T47D (cell line): ENCODE data around the gene MBOAT7.
"Not testable (repeated sequence)": the region's sequence is repeated elsewhere in the genome, so short reads cannot be mapped to it uniquely, and the experiment has no call there.

Source experiments
- DNase-seq, 2 experiments: peaks; one replicate each; pipeline versions ENCODE4 v3.0.0 to v3.0.0-alpha.2; 2011 to 2012; ENCODE audit warnings: low read depth in 1 of 2, low spot score in 1 of 2
- JUND ChIP-seq: IDR thresholded peaks from 2 replicates; pipeline ENCODE4 v1.6.1; 2012; ENCODE audit warnings: low read depth
- in situ Hi-C: cut with HindIII; loops from 2 replicates; pipeline ENCODE4 v1.10.0; 2016; ENCODE audit warnings: low sequenced_read_pairs, low pct_unique_long_range_greater_than_20kb

MBOAT7 gene

DNA sequence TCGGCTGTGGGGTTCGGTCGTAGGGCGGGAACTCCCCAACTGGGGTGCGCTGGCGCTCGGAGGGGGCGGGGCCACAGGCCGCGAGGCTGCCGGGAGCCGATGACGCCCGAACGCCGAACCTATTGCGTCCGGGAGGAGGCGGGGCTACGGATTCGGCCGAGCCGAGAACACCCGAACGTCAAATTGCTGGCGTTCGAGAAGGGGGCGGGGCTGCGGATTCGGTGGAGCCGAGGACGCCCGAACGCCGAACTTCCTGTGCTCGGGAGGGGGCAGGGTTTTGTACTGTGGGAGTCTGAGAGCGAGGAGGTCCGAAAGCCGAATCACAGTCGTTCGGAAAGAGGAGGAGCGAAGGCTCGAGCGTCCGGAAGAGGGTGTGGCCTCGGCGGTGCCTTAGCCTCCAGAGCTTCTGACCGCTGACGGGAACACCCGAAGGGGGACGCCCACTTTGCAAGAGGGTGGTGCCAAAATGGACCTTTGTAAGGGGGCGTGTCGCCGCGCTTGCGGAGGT, 1.2 kb upstream of the MBOAT7 start:
- TF ChIP-seq JUND, result no peak
- DNase-seq, result peak; percentile 55 to 99
- in situ Hi-C loops, result no loop called here

DNA sequence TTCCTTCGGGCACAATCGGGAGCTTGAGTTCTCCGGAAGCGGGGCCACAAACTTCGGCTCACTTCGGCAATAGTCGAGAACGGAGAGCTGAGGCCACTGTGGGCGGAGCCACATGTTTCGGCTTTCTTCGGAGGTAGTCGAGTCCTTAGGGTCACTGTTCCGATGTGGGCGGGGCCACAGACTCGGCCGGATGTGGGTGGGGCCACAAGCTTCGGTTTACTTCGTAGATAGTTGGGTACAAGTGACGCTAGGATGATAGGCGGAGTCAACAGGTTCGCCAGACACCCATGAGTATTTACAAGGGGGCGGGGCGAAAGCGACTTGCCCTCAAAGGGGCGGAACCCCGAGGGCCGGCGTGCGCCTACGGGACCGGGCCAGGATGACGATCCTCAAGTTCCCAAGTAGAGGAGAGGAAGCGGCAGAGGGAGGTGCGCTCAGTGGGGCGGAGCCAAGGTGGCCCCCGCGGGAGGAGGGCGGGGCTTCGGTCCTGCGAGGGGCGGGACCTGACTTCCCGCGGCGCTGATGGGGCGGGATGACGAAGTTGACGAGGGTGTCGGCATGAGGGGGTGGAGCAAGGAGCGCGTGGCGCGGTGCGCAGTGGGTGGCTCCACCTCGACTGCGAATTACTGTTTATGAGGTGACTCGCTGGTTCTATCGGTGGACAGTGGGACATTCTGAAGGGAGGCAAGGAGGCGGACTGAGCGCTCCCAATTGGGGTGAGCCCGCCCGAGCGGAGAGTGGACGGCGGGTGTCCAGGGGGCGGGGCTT, 539 bp upstream of the MBOAT7 start:
- TF ChIP-seq JUND, result no peak
- in situ Hi-C loops, result no loop called here
- DNase-seq, result peak; percentile 87 to 99

DNA sequence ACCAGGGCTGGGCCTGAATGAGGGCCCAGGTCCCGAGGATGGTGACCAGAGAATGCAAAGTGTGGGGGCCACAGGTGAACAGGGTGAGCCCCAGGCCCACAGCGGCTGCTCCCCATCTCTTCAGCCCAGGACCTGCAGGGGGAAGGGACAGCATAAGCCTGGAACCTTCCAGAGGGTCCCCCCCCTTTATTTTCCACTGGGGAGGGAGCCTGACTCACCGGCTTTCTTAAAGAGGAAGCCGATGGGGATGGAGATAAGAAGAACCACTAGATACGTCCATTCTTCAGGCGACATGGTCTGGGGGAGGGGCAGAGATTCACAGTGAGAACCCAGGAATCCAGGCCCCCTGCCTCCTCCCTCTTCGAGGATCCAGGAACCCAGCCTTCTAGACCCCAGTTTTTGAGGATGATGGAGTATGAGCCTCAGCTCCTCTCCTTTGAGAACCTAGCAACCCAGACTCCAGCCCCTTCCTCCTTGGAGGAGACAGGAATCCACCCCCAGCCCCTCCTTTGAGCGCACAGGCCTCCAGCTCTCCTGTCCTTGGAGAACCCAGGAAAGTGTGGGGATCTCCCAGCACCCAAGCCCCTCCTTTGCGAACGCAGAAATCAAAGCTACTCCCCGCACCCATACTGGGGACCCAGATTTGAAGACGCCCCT, 1.0 kb downstream of the MBOAT7 start:
- no peak for TF ChIP-seq JUND
- in situ Hi-C loops, result no loop called here
- no peak for DNase-seq

DNA sequence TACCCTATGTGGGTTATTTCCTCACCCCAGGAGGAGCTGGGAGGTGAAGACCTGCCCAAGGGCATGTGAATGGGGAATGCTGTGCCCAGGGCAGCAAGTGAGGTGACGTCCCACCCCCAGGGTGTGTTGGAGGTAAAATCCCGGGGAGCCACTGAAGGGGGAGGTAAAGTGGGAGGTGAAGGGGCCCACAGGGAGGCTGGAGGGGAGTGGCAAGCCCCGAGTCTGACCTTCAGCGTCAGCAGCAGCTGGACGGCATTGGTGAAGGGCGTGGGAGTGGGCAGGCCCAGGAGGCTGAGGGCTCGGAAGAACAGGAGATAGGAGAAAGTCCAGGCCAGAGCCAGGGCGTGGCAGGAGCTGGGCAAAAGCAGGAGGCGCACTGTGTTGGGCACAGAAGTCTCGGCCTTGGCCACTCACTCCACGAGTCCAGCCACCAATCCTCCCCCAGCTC, 2.4 kb downstream of the MBOAT7 start:
- in situ Hi-C loops, result no loop called here
- DNase-seq, result no peak
- no peak for TF ChIP-seq JUND

DNA sequence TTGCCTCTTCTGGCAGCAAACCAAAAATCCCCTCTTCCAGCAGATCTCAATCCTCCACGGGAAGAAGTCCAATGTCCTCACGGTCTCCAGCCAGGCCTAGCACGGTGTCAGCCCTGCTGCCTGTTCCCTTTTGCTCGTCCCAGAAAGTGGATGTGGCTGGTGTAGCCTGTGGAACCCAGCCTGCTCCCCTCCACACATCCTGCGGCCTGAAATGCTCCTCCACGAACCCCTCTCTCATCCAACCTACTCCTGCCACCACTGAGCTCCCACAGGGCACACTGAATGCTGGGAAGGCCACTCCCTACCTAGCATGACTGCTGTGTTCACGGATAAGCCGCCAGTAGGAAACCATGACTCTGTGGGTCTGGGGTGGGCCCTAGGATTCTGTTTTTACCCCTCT, 3.0 kb downstream of the MBOAT7 start:
- DNase-seq, result no peak
- TF ChIP-seq JUND, result no peak
- in situ Hi-C loops, result no loop called here

DNA sequence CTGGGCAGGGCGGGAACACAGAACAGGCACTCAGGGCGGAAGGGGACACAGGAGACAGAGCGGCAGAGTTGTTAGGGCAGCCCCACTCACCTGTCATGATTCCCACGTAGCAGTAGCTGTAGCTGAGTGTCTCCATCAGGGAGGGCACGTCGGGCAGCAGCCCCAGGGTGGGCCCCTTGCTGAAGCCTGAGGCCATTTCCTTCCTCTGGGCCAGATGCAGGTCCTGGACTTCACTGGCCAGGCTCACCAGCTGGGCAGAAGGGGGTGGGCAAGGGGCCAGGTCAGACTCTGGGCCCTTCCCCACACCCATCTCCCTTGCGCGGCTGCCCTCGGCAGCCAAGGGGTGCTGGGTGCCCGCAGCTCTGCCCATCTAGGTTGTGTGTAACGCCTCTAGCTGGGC, 5.9 kb downstream of the MBOAT7 start:
- TF ChIP-seq JUND, result no peak
- in situ Hi-C loops, result no loop called here
- no peak for DNase-seq

DNA sequence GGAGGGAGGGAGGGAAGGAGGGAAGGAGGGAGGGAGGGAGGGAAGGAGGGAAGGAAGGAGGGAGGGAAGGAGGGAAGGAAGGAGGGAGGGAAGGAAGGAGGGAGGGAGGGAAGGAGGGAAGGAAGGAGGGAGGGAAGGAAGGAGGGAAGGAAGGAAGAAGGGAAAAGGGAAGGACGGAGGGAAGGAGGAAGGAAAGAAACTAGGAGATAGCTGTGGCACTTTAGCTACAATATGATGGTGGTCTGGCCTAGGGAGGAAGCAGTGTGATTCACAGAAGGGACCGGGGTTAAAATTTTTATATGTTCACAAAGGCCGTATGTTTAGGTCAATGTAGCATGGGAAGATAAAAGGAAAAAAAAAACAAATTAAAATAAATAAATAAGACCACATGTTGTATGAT, 7.5 kb downstream of the MBOAT7 start:
- DNase-seq, in situ Hi-C loops: not testable (repeated sequence)

DNA sequence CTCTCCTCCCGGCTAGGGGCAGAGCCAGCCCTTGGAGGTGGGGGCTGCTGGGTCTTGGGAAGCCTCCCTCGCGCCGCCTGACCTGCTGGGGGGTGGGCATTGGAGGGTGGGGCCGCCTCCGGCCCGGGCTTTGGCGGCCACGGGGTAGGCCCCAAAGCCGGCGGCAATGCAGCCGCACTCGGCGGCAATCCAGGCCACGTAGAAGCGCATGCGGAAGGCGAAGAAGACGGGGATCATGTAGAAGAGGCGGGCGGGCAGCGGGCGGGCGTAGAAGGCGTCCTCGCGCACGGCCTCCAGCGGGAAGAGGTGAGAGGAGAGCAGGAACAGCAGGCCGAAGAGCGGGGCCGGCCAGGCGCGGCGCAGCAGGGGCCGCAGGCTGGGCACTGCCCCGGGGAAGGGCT, 8.7 kb downstream of the MBOAT7 start:
- no peak for DNase-seq
- TF ChIP-seq JUND, result no peak
- in situ Hi-C loops, result no loop called here

DNA sequence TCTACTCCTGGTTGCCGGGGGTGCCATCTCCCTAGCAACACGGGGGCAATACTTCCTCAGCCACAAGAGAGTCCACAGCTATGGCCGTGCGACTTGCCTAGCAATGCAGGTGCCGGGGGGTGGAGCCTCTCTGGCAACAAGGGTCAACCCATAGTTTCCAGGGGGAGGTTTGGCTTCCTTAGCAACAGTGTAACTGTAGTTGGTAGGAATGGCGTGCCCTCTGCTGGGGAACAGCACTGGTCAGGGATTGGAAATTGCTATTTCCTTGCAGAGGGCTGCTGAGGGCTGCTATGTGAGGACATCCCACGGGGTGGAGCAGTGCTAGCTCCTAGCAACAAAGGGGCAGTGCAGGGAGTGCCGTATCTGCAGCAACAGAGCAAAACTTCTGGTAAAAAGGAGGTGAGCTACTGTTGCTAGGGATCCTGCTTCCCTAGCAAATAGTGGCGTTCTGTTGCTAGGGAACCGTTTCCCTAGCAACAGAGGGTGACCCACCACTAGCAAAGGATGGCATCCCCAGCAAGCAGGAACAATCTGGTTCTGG, 9.4 kb downstream of the MBOAT7 start:
- in situ Hi-C loops, result no loop called here
- no peak for TF ChIP-seq JUND
- DNase-seq, result peak in 1 of 2 experiments; percentile 70

DNA sequence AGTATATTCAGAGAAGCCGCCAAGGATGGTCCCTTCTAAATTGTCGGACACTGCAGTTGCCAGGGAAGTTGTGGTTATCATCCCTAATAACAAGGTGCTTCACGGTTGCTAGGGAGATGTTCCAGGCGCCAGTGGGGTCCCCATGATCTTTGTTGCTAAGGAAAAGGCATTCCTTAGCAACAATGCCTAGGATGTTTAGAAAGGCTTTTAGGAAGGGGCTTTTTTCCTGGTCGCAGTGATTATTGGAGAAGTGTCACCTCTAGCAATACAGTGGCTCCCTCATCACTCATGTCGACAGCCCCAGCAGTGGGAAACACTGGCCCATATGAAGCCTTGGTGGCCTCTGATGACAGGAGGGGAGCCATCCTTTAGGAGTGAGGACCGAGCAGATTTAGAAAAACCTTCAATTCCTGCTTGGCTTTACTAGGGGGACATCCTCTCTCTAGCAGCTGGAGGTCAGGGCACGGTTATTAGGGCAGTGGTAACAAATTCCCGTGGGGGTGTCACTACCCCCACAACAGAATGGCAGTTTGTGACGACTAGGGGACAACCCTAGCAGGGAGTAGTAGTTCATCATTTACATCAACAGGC, 10.0 kb downstream of the MBOAT7 start:
- TF ChIP-seq JUND, result no peak
- in situ Hi-C loops, result no loop called here
- DNase-seq, result no peak

DNA sequence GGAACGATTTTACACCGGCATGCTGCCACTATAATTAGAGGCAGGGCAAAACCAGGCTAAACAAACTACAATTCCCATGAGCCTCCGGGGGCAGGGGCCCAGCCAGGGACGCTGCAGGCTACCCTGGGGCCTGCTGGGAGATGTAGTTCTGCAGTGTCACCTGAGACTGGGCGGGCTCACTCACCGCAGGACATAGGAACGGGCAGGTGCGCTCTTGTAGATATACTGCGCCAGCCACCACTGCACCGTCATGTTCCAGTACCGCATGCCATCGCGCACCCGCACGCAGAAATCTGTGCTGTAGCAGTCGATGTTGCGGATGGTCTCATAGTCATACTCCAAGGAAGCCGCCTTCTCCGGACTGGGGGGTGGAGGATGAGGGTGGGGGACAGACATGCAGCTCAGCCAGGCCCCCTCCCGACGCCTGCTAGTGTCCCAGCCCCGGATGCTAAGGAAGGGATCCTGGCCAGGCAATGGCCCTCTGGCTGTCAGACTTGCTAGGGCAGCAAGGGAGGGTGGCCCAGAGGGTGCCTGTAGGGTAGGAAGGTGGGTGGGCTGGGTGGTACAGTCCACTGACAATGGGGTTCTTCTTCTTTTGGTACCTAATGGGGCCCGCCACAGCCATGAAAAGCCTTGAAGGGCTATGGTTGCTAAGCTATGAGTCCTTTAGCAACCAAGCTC, 10.7 kb downstream of the MBOAT7 start:
- no peak for TF ChIP-seq JUND
- DNase-seq, result peak in 1 of 2 experiments; percentile 43
- in situ Hi-C loops, result no loop called here

DNA sequence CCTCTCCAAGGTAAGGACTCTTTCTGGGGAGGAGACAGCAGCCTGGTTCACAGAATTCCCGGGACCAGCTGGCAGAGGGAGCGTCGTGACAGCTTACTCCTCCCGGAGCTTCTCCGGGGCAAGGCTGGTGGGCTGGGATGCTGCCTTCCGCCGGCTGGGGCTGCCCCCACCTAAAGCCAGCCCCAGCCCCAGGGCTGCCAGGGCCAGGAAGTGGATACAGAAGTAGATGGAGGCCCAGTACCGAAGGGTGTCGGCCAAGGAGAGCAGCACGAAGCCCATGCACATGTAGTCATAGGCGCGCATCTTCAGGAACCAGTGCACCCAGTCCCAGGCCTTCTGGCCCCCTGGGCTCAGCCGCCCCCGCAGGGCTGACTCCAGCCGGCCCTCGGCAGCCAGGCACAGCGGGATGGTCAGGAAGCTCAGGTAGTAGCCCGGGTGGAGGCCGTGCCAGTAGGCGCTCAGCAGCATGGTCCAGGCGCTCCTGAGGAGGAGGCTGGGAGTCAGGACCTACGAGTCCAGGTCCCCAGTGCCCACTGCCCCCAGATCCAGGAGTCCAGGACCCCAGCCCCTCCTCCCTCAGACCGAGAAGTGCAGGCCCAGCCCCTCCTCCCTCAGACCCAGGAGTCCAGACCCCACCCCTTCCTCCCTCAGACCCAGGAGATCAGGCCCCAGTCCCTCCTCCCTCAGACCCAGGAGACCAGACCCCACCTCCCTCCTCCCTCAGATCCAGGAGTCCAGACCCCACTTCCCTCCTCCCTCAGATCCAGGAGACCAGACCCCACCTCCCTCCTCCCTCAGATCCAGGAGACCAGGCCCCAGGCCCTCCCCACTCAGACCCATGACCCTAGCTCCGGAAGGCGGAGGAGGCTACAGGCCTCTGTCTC, 15.2 kb downstream of the MBOAT7 start:
- in situ Hi-C loops, result no loop called here
- no peak for TF ChIP-seq JUND
- no peak for DNase-seq
